Measurements from ENCODE around the gene PODXL2.

PODXL2 gene

DNA sequence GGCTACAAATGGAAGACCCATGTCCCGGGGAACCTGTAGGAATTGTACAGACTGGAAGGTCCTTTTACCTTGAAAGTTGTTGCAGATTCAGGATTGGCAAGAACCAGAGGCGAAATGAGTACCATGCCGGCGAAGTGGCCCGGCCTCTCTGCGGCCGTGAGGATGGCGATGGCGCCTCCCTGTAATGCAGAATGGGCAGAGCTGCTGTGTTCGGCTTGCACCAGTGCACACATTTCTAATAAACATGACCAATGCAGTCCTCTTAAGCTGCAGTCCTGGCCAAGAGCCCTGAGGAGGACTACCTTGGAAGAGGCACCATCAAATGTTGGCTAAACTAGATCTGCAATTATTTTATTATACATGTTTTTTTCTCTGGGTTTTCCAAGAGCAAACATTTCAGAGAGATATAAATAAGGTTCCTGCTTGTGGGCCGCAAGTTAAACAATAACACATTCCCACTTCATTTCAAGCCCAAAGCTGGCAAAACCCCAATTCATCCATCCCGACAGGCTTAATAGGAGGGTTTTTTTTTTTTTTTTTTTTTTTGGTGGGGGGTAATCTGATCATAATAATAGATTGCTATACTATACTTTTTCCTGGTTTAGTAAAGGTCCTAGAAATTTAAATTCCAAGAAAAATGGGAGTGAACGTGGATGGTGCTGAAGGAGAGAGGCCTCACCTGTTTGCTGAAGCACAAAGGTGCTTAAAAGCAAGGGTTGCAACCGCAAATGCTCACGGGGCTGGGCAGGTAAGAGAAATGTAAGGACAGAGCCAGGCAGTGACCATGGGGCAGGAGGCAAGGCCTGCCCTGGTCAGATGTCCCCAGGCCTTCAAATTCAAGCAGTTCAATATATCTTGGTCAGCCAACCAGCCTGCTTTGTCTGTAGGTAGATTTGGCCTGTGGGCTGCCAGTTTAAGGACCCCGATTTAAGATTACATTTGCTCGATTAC lies 92.3 kb downstream of the PODXL2 start:
- no peak for DNase-seq (ENCODE audit: low read depth, low spot score)

DNA sequence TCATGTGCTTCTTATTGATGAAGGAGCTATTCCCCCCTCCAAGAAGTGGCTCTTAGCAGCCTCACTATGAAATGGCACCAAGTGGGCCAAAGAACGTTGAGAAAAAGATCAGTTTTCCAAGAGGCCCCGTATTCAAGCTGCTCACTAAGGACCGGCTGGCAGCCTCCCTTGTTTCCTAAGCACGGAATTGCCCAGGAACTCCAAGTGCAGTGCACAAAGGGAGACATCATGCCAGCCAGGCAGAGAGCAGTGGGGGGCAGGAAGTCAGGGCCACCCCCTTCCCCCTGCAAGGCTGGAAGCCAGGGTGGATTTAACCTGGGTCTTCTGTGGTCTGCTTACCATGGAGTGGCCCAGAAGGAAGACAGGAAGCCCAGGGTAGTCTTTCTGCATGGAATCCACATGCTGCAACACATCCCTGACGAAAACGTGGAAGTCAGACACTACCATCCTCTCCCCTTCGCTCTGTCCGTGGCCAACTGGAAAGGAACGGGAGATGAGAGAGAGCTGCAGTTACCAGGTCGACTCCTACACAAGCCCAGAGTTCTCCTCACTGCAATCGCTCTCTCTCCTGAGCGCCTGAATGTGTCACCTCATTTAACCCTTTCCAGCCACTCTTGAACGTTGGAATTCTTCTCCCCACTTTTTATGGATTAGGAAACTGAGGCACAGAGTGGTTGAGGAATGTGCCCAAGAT lies 93.3 kb downstream of the PODXL2 start:
- peak; percentile 35 for DNase-seq (ENCODE audit: low read depth, low spot score)

All from iPS DF 19.7 (cell line).